K562 (cell line): ENCODE results near the gene SPTAN1. TPM values are rescaled to one million over a fixed set of nuclear protein-coding genes. Genes with fewer than 3 reads are reported as not detected.

Source experiments
- ATAC-seq: fragments of 200-7000 bp; cut with Tn5 transposase; 3 replicates; pipeline ENCODE4 v1.9.1; 2020; ENCODE audit warnings: moderate library complexity
- BruUV-seq: library from RNA; stranded (reverse); fragments of 400-500 nt; replicated peaks from 2 replicates; lab custom pipeline; 2021; lab: Mats Ljungman, UMichigan
- CTCF ChIA-PET: fragments of 300-600 bp; formaldehyde crosslinking; extraction: SDS; loops from one replicate; lab custom pipeline; 2021; ENCODE audit warnings: low intra/inter-chr PET ratio; lab: Yijun Ruan, JAX
- POLR2A ChIA-PET: fragments of 300-600, 350-650 bp; sonication (Branson Sonifier 250); formaldehyde crosslinking; extraction: SDS; loops from one replicate; lab custom pipeline; 2021; ENCODE audit warnings: antibody characterized with exemption, inconsistent platforms; lab: Yijun Ruan, JAX
- DNase-seq, 4 experiments: peaks; one replicate each; pipeline versions ENCODE4 v3.0.0 to v3.0.0-alpha.2; 2011 to 2018; ENCODE audit warnings: low spot score in 3 of 4, mixed read lengths in 3 of 4; ENCODE audit errors: extremely low read depth in 1 of 4
- FAIRE-seq: peaks from 2 replicates; lab custom pipeline; 2011; peaks lifted over from hg19 to GRCh38; lab: Jason Lieb, UNC
- H2AFZ ChIP-seq: 2 replicates; pipeline ENCODE4 v1.6.0; 2011; ENCODE audit warnings: low read depth, low read length, control low read depth, inconsistent platforms
- H3K27ac ChIP-seq: fragments of 200-600 bp; 3 replicates; pipeline ENCODE4 v1.8.0; 2011; ENCODE audit warnings: low read depth, mild to moderate bottlenecking, control low read depth, inconsistent platforms, low read length, moderate library complexity, mixed read lengths; ENCODE audit errors: extremely low read depth
- H3K27me3 ChIP-seq, 2 experiments: fragments of 300-600 bp in 1 of 2; 2 replicates in 1 of 2; 3 replicates in 1 of 2; pipeline versions ENCODE4 v1.6.0 to v1.8.0; 2011; ENCODE audit warnings: inconsistent platforms in 2 of 2, low read length in 2 of 2, mild to moderate bottlenecking in 1 of 2, mixed read lengths in 1 of 2, moderate library complexity in 1 of 2; ENCODE audit not compliant: control insufficient read depth in 2 of 2, insufficient read depth in 2 of 2
- H3K36me3 ChIP-seq: fragments of 300-600 bp; 3 replicates; pipeline ENCODE4 v1.8.0; 2011; ENCODE audit warnings: mild to moderate bottlenecking, low read length, inconsistent platforms; ENCODE audit not compliant: control insufficient read depth, insufficient read depth
- H3K4me1 ChIP-seq, 2 experiments: fragments of 200-600 bp in 1 of 2; replicated peaks in 1 of 2; 2 replicates in 1 of 2; 3 replicates in 1 of 2; pipeline versions ENCODE4 v1.5.1 to v1.8.0; 2011; ENCODE audit warnings: inconsistent platforms in 2 of 2, low read length in 2 of 2, mild to moderate bottlenecking in 1 of 2, mixed read lengths in 1 of 2, moderate library complexity in 1 of 2; ENCODE audit not compliant: control insufficient read depth in 2 of 2, insufficient read depth in 2 of 2
- H3K4me2 ChIP-seq: 2 replicates; pipeline ENCODE4 v1.6.1; 2011; ENCODE audit warnings: low read length, control low read depth, inconsistent platforms, mixed read lengths; ENCODE audit not compliant: insufficient read depth
- H3K4me3 ChIP-seq: fragments of 200-600 bp; sonication (generic), shearing (Covaris generic); 2 replicates; pipeline ENCODE4 v1.5.1; 2016; ENCODE audit warnings: control low read depth, inconsistent platforms
- H3K79me2 ChIP-seq: fragments of 200-600 bp; 3 replicates; pipeline ENCODE4 v1.8.0; 2011; ENCODE audit warnings: low read length, inconsistent platforms; ENCODE audit not compliant: control insufficient read depth, insufficient read depth
- H3K9ac ChIP-seq, 2 experiments: 2 replicates each; pipeline versions ENCODE4 v1.6.0 to v1.6.1; 2011; ENCODE audit warnings: low read depth in 2 of 2, low read length in 2 of 2, control low read depth in 1 of 2, inconsistent platforms in 1 of 2, mild to moderate bottlenecking in 1 of 2, mixed read lengths in 1 of 2; ENCODE audit not compliant: insufficient read depth in 1 of 2
- H3K9me1 ChIP-seq: one replicate; pipeline ENCODE4 v1.6.0; 2011; ENCODE audit warnings: inconsistent platforms, mild to moderate bottlenecking, low read length, moderate library complexity; ENCODE audit not compliant: control insufficient read depth, insufficient read depth
- H3K9me3 ChIP-seq: replicated peaks from 2 replicates; pipeline ENCODE4 v1.5.1; 2011; ENCODE audit warnings: low read depth, low read length, inconsistent platforms; ENCODE audit not compliant: control insufficient read depth, insufficient read depth
- H4K20me1 ChIP-seq: replicated peaks from 2 replicates; pipeline ENCODE4 v1.6.1; 2011; ENCODE audit warnings: low read length, inconsistent platforms, mixed read lengths; ENCODE audit not compliant: control insufficient read depth, insufficient read depth
- NUFIP1 ChIP-seq: fragments of 450-650 bp; IDR thresholded peaks from 2 replicates; pipeline ENCODE4 v1.6.1; 2018; ENCODE audit not compliant: partially characterized antibody
- SPI1 ChIP-seq: IDR thresholded peaks from 2 replicates; pipeline ENCODE4 v1.6.1; 2011; ENCODE audit warnings: low read depth, low read length, control low read depth, borderline replicate concordance
- WGBS: fragments of 100-300 bp; shearing (Covaris generic); methylation state at CpG from one replicate; pipeline ENCODE4 v1.1.6; 2016; ENCODE audit warnings: low coverage, mixed read lengths; ENCODE audit not compliant: insufficient coverage; ENCODE audit errors: missing lambda C conversion rate; 5-methylcytosine and 5-hydroxymethylcytosine counted together
- in situ Hi-C: fragments of 300-500 bp; cut with MboI; formaldehyde crosslinking; loops from 4 replicates; pipeline ENCODE4 v1.15.0; 2018; ENCODE audit warnings: inconsistent platforms, mixed read lengths
- intact Hi-C: fragments of 100-400 bp; cut with micrococcal nuclease; formaldehyde crosslinking; loops from 2 replicates; pipeline ENCODE4 v1.14.2; 2022
- polyA plus RNA-seq, 8 experiments: library from polyadenylated mRNA; depleted of rRNA in 4 of 8; stranded (reverse) in 5 of 8; unstranded in 3 of 8; fragments of >200 nt; fragmentation: Nextera tagmentation in 2 of 8; fragmentation: Illumina TruSeq in 1 of 8; extraction: Ambion mirVana in 2 of 8; extraction: Trizol in 1 of 8; gene quantifications; 2 replicates each; pipeline versions ENCODE4 v1.2.1 to v1.2.3, GENCODE V29; 2011 to 2014; ENCODE audit warnings: inconsistent platforms in 1 of 8, missing spikeins in 1 of 8
- total RNA-seq, 7 experiments: library from RNA; depleted of rRNA in 6 of 7; stranded (reverse); fragments of >200 nt in 6 of 7; fragmentation: Illumina TruSeq in 2 of 7; extraction: Trizol in 2 of 7; gene quantifications; 2 replicates each; pipeline versions ENCODE4 v1.2.1 to v1.2.3, GENCODE V29; 2011 to 2021; ENCODE audit warnings: low replicate concordance in 1 of 7
- TF ChIP-seq, protein P1 (sequence below): fragments of 250-450 bp; sonication (Bioruptor Pico); IDR thresholded peaks from 2 replicates; pipeline ENCODE4 v1.9.0; 2021; ENCODE audit warnings: mild to moderate bottlenecking
- TF ChIP-seq, protein P2 (sequence below): IDR thresholded peaks from 2 replicates; pipeline ENCODE4 v1.6.1; 2011; ENCODE audit not compliant: insufficient read length; ENCODE audit errors: extremely low read depth

Gene SPTAN1
- total and polyA plus RNA-seq, 9 of the 15 experiments (the other 6 are each of a cell fraction or from before 2014, with no cell fraction given) = 1.5 to 13.5 (median 6.8) TPM

DNA sequence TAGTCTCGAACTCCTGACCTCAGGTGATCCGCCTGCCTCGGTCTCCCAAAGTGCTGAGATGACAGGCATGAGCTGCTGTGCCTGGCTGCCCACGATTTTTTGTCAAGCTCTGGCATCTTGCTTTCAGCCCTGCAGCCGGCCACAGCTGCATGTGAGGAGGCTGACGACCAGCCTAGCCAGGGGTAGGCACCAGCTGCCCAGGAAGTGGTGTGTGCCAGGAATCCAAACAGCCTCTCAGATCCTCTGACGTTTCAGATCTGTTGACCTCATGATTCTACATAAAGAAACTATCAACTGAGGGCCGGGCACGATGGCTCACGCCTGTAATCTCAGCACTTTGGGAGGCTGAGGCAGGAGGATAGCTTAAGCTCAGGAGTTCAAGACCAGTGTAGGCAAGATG lies 85.3 kb downstream of the SPTAN1 start (continued):
- TF ChIP-seq, protein P1, sequence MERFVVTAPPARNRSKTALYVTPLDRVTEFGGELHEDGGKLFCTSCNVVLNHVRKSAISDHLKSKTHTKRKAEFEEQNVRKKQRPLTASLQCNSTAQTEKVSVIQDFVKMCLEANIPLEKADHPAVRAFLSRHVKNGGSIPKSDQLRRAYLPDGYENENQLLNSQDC (CRISPR knock-in tag) = no peak
- TF ChIP-seq, protein P2, sequence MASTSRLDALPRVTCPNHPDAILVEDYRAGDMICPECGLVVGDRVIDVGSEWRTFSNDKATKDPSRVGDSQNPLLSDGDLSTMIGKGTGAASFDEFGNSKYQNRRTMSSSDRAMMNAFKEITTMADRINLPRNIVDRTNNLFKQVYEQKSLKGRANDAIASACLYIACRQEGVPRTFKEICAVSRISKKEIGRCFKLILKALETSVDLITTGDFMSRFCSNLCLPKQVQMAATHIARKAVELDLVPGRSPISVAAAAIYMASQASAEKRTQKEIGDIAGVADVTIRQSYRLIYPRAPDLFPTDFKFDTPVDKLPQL = no peak

DNA sequence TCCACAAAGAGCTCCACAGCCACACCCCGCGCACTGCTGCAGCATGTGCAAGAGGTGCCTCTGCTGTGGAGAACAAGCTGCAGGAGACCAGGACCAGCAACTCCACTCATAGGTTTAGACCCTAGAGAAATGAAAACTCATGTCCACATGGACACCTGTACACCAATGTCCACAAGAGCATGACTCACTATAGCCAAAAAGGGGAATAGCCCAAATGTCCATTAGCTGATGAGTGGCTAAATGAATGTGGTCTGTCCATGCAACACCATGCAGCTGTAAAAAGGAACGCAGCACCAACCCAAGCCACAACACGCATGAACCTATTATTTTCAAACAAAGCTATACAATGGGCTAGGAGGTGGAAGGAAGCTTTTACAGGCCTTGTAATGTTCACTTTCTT lies 86.2 kb downstream of the SPTAN1 start:
- Histone ChIP-seq H3K27me3 (no peaks in the 10 kb centered on the region), H3K27ac (no peak overlapping the region), H3K9me3 (no peaks in the 10 kb centered on the region), H2AFZ (no peak overlapping the region), H3K4me3 (no peak overlapping the region), H3K9me1 (no peaks in the 10 kb centered on the region), H3K79me2 (peaks cover 6% of the 10 kb centered on the region), H3K36me3 (peaks cover 72% of the 10 kb centered on the region), H3K4me1 (peaks cover 0 to 30% of the 10 kb centered on the region in 2 experiments; a peak in 2 of 5 replicates)
- in situ Hi-C loops = no loop called here
- no TSS peak for BruUV-seq
- DNase-seq (no peak), ATAC-seq (no peak)
- TF ChIP-seq SPI1 = peak; percentile 78
- TF ChIP-seq NUFIP1 = no peak
- TF ChIP-seq, all 486 proteins: peak for 1
- WGBS = 88% methylated on average over 4 of the region's 4 CpGs
- H3K4me2 ChIP-seq = no peak overlapping the region
- peak; percentile 11 for FAIRE-seq
- ChIA-PET POLR2A (interaction anchor here (0.5 to 1.4 kb wide), 4 partner anchors 10 to 133 kb away, joined by 3 to 4 read pairs (median 3); no protein-coding TSS in a partner anchor), CTCF (no interaction called here)
- intact Hi-C loops = no loop called here
- H3K9ac ChIP-seq = no peak overlapping the region
- H4K20me1 ChIP-seq = peaks cover under 1% of the 10 kb centered on the region; the same call in 1 of the 2 replicates
